ENCODE measurements around the gene FUT9.
"Not testable (repeated sequence)": the region's sequence is repeated elsewhere in the genome, so short reads cannot be mapped to it uniquely, and the experiment has no call there.

FUT9 gene

GRCh38 chr6:96186516-96187195 lies 170.9 kb downstream of the FUT9 start:
- DNase-seq (ENCODE audit: low spot score) = no peak

- no peak for DNase-seq (ENCODE audit: low spot score)
These were observed 178.9 kb downstream of the FUT9 start for GRCh38 chr6:96194675-96195074.

- no peak for DNase-seq (ENCODE audit: low spot score)
These were observed 179.5 kb downstream of the FUT9 start for GRCh38 chr6:96195272-96195671.

- DNase-seq (ENCODE audit: low spot score) = no peak
These were observed 180.9 kb downstream of the FUT9 start for GRCh38 chr6:96196633-96197032.

GRCh38 chr6:96197241-96197640 lies 181.5 kb downstream of the FUT9 start:
- no peak for DNase-seq (ENCODE audit: low spot score)

- no peak for DNase-seq (ENCODE audit: low spot score)
These were observed 186.8 kb downstream of the FUT9 start for GRCh38 chr6:96202571-96202970.

GRCh38 chr6:96211341-96211740 lies 195.6 kb downstream of the FUT9 start:
- no peak for DNase-seq (ENCODE audit: low spot score)

GRCh38 chr6:96212066-96212465 lies 196.3 kb downstream of the FUT9 start:
- peak; percentile 28 for DNase-seq (ENCODE audit: low spot score)

- no peak for DNase-seq (ENCODE audit: low spot score)
These were observed 198.0 kb downstream of the FUT9 start for GRCh38 chr6:96213784-96214183.

GRCh38 chr6:96223695-96224094 lies 207.9 kb downstream of the FUT9 start:
- no peak for DNase-seq (ENCODE audit: low spot score)

GRCh38 chr6:96227135-96227534 lies 211.4 kb downstream of the FUT9 start:
- no peak for DNase-seq (ENCODE audit: low spot score)

GRCh38 chr6:96234444-96234843 lies 218.7 kb downstream of the FUT9 start:
- no peak for DNase-seq (ENCODE audit: low spot score)

- DNase-seq (ENCODE audit: low spot score) = no peak
These were observed 220.2 kb downstream of the FUT9 start for GRCh38 chr6:96235927-96236326.

- no peak for DNase-seq (ENCODE audit: low spot score)
These were observed 220.7 kb downstream of the FUT9 start for GRCh38 chr6:96236471-96236870.

GRCh38 chr6:96237638-96238347 lies 222.0 kb downstream of the FUT9 start:
- DNase-seq (ENCODE audit: low spot score) = no peak

- no peak for DNase-seq (ENCODE audit: low spot score)
These were observed 230.8 kb downstream of the FUT9 start for GRCh38 chr6:96246563-96246962.

- no peak for DNase-seq (ENCODE audit: low spot score)
These were observed 234.0 kb downstream of the FUT9 start for GRCh38 chr6:96249755-96250154.

- DNase-seq (ENCODE audit: low spot score) = no peak
These were observed 242.0 kb downstream of the FUT9 start for GRCh38 chr6:96257751-96258150.

GRCh38 chr6:96260787-96261430 lies 245.1 kb downstream of the FUT9 start:
- not testable (repeated sequence) for DNase-seq (ENCODE audit: low spot score)
